ENCODE results near the gene FFAR4.

DNA sequence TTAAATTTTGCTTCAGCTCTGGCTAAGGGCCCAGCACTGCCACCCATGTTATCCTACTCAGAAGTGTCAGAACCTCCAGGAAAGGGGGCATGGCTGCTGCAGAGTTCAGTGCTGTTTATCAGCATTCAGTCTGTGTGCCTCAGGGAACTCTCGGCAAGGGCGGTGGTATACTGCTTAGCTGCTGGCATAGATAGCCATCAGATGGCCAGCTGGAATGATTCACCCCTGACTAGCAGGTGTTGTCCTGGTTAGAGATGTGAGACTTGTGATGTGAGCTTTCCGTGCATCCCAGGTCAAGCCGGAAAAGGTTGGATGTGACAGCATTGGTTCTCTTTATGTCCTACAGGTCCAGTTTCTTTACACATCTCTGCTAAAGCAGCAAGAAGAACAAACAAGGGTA lies 47.9 kb upstream of the FFAR4 start:
- TF ChIP-seq, protein P1, sequence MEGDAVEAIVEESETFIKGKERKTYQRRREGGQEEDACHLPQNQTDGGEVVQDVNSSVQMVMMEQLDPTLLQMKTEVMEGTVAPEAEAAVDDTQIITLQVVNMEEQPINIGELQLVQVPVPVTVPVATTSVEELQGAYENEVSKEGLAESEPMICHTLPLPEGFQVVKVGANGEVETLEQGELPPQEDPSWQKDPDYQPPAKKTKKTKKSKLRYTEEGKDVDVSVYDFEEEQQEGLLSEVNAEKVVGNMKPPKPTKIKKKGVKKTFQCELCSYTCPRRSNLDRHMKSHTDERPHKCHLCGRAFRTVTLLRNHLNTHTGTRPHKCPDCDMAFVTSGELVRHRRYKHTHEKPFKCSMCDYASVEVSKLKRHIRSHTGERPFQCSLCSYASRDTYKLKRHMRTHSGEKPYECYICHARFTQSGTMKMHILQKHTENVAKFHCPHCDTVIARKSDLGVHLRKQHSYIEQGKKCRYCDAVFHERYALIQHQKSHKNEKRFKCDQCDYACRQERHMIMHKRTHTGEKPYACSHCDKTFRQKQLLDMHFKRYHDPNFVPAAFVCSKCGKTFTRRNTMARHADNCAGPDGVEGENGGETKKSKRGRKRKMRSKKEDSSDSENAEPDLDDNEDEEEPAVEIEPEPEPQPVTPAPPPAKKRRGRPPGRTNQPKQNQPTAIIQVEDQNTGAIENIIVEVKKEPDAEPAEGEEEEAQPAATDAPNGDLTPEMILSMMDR (IDR thresholded peaks at IDR 0.05): no peak
- no peak for TF ChIP-seq POLR2A (IDR thresholded peaks at IDR 0.05)

All from adrenal gland (tissue), 5 donors.